ENCODE results near the gene WWOX. TPM values are rescaled to one million over a fixed set of nuclear protein-coding genes. Genes with fewer than 3 reads are reported as not detected.

Gene WWOX
- total and polyA plus RNA-seq, 3 experiments from 2014 or later, result 17.2 to 18.6 (median 18.2) TPM

GRCh38 chr16:79113826-79114225 is 1014.4 kb downstream of the WWOX start:
- Mint-ChIP-seq H3K27ac (no peak overlapping the region), H3K9me3 (no peaks in the 10 kb centered on the region), H3K4me1 (no peaks in the 10 kb centered on the region), H3K4me3 (no peak overlapping the region), H3K36me3 (no peaks in the 10 kb centered on the region), H3K27me3 (peaks cover 0 to 3% of the 10 kb centered on the region in 2 donors)
- no peaks in the 10 kb centered on the region for H3K9me3 ChIP-seq (ENCODE audit: low read length)
- H3K27ac ChIP-seq (ENCODE audit: low read depth, low read length), result no peak overlapping the region
- no peaks in the 10 kb centered on the region for H3K27me3 ChIP-seq (ENCODE audit: insufficient read depth, low read length, poor library complexity, severe bottlenecking)
- no peaks in the 10 kb centered on the region for H3K4me1 ChIP-seq (ENCODE audit: insufficient read depth, low read length)
- ChIA-PET POLR2A (no interaction called here), CTCF (no interaction called here)
- no peaks in the 10 kb centered on the region for H3K36me3 ChIP-seq (ENCODE audit: insufficient read depth, low read length)
- H3K4me3 ChIP-seq (ENCODE audit: low read length), result no peak overlapping the region
- no peak for DNase-seq

- Mint-ChIP-seq H3K9me3 (no peaks in the 10 kb centered on the region), H3K27ac (no peak overlapping the region), H3K36me3 (no peaks in the 10 kb centered on the region), H3K4me1 (no peaks in the 10 kb centered on the region), H3K27me3 (peaks cover 0 to 3% of the 10 kb centered on the region in 2 donors), H3K4me3 (no peak overlapping the region)
- Histone ChIP-seq H3K4me3 (ENCODE audit: low read length) (no peak overlapping the region), H3K27ac (ENCODE audit: low read depth, low read length) (no peak overlapping the region), H3K36me3 (ENCODE audit: insufficient read depth, low read length) (no peaks in the 10 kb centered on the region), H3K4me1 (ENCODE audit: insufficient read depth, low read length) (no peaks in the 10 kb centered on the region), H3K27me3 (ENCODE audit: insufficient read depth, low read length, poor library complexity, severe bottlenecking) (no peaks in the 10 kb centered on the region), H3K9me3 (ENCODE audit: low read length) (no peaks in the 10 kb centered on the region)
- no peak for DNase-seq
- POLR2A ChIA-PET, result no interaction called here
- CTCF ChIA-PET, result no interaction called here
Measured at GRCh38 chr16:79114759-79115158, 1015.3 kb downstream of the WWOX start.

GRCh38 chr16:79121906-79122305 is 1022.5 kb downstream of the WWOX start:
- CTCF ChIA-PET, result no interaction called here
- peak overlapping the region in 1 of 8 donors; percentile 56 for H3K27ac Mint-ChIP-seq
- no peaks in the 10 kb centered on the region for H3K9me3 Mint-ChIP-seq

GRCh38 chr16:79122343-79122742 is 1022.9 kb downstream of the WWOX start:
- Histone ChIP-seq H3K36me3 (ENCODE audit: insufficient read depth, low read length) (no peaks in the 10 kb centered on the region), H3K27ac (ENCODE audit: low read depth, low read length) (no peak overlapping the region), H3K4me3 (ENCODE audit: low read length) (no peak overlapping the region), H3K4me1 (ENCODE audit: insufficient read depth, low read length) (no peaks in the 10 kb centered on the region), H3K9me3 (ENCODE audit: low read length) (no peaks in the 10 kb centered on the region), H3K27me3 (ENCODE audit: insufficient read depth, low read length, poor library complexity, severe bottlenecking) (no peaks in the 10 kb centered on the region)
- Mint-ChIP-seq H3K27me3 (peaks cover 3% of the 10 kb centered on the region in 2 donors), H3K27ac (no peak overlapping the region), H3K4me3 (no peak overlapping the region), H3K9me3 (no peaks in the 10 kb centered on the region), H3K4me1 (no peaks in the 10 kb centered on the region), H3K36me3 (peaks cover 0 to 4% (median 0%) of the 10 kb centered on the region in 3 donors)
- ChIA-PET CTCF (no interaction called here), POLR2A (no interaction called here)
- DNase-seq, result no peak

More at GRCh38 chr16:79121906-79122305, 1022.5 kb downstream of the WWOX start:
- H3K4me3 ChIP-seq (ENCODE audit: low read length), result no peak overlapping the region
- H3K27ac ChIP-seq (ENCODE audit: low read depth, low read length), result no peak overlapping the region
- Mint-ChIP-seq H3K36me3 (peaks cover 0 to 4% (median 0%) of the 10 kb centered on the region in 3 donors), H3K4me3 (no peak overlapping the region), H3K27me3 (peaks cover 3% of the 10 kb centered on the region in 2 donors), H3K4me1 (no peaks in the 10 kb centered on the region)
- no peaks in the 10 kb centered on the region for H3K4me1 ChIP-seq (ENCODE audit: insufficient read depth, low read length)
- H3K36me3 ChIP-seq (ENCODE audit: insufficient read depth, low read length), result no peaks in the 10 kb centered on the region
- no peaks in the 10 kb centered on the region for H3K9me3 ChIP-seq (ENCODE audit: low read length)
- POLR2A ChIA-PET, result no interaction called here
- no peak for DNase-seq
- no peaks in the 10 kb centered on the region for H3K27me3 ChIP-seq (ENCODE audit: insufficient read depth, low read length, poor library complexity, severe bottlenecking)

GRCh38 chr16:79124016-79124756 is 1024.7 kb downstream of the WWOX start:
- no peak overlapping the region for H3K4me3 ChIP-seq (ENCODE audit: low read length)
- H3K4me3 Mint-ChIP-seq, result no peak overlapping the region
- H3K9me3 Mint-ChIP-seq, result no peaks in the 10 kb centered on the region
- no peak overlapping the region for H3K27ac Mint-ChIP-seq
- no peak for DNase-seq
- ChIA-PET CTCF (no interaction called here), POLR2A (no interaction called here)
- H3K27ac ChIP-seq (ENCODE audit: low read depth, low read length), result no peak overlapping the region
- H3K36me3 Mint-ChIP-seq, result peaks cover 0 to 8% (median 0%) of the 10 kb centered on the region in 3 donors
- H3K27me3 Mint-ChIP-seq, result peaks cover 0 to 3% of the 10 kb centered on the region in 2 donors
- no peaks in the 10 kb centered on the region for H3K4me1 ChIP-seq (ENCODE audit: insufficient read depth, low read length)
- no peaks in the 10 kb centered on the region for H3K27me3 ChIP-seq (ENCODE audit: insufficient read depth, low read length, poor library complexity, severe bottlenecking)
- no peaks in the 10 kb centered on the region for H3K9me3 ChIP-seq (ENCODE audit: low read length)
- H3K4me1 Mint-ChIP-seq, result no peaks in the 10 kb centered on the region
- H3K36me3 ChIP-seq (ENCODE audit: insufficient read depth, low read length), result no peaks in the 10 kb centered on the region

- Mint-ChIP-seq H3K4me1 (no peaks in the 10 kb centered on the region), H3K27ac (no peak overlapping the region), H3K27me3 (peaks cover 0 to 1% of the 10 kb centered on the region in 2 donors), H3K36me3 (peaks cover 0 to 5% (median 0%) of the 10 kb centered on the region in 3 donors), H3K9me3 (no peaks in the 10 kb centered on the region), H3K4me3 (no peak overlapping the region)
- Histone ChIP-seq H3K4me3 (ENCODE audit: low read length) (no peak overlapping the region), H3K27me3 (ENCODE audit: insufficient read depth, low read length, poor library complexity, severe bottlenecking) (no peaks in the 10 kb centered on the region), H3K36me3 (ENCODE audit: insufficient read depth, low read length) (no peaks in the 10 kb centered on the region), H3K4me1 (ENCODE audit: insufficient read depth, low read length) (no peaks in the 10 kb centered on the region), H3K9me3 (ENCODE audit: low read length) (no peaks in the 10 kb centered on the region), H3K27ac (ENCODE audit: low read depth, low read length) (no peak overlapping the region)
- DNase-seq, result no peak
- ChIA-PET POLR2A (no interaction called here), CTCF (no interaction called here)
Measured at GRCh38 chr16:79127766-79128165, 1028.3 kb downstream of the WWOX start.

- POLR2A ChIA-PET, result no interaction called here
- no peaks in the 10 kb centered on the region for H3K4me1 Mint-ChIP-seq
- Histone ChIP-seq H3K36me3 (ENCODE audit: insufficient read depth, low read length) (no peaks in the 10 kb centered on the region), H3K4me3 (ENCODE audit: low read length) (no peak overlapping the region), H3K4me1 (ENCODE audit: insufficient read depth, low read length) (no peaks in the 10 kb centered on the region), H3K27ac (ENCODE audit: low read depth, low read length) (no peak overlapping the region), H3K27me3 (ENCODE audit: insufficient read depth, low read length, poor library complexity, severe bottlenecking) (no peaks in the 10 kb centered on the region), H3K9me3 (ENCODE audit: low read length) (no peaks in the 10 kb centered on the region)
- no peaks in the 10 kb centered on the region for H3K9me3 Mint-ChIP-seq
- H3K27me3 Mint-ChIP-seq, result no peaks in the 10 kb centered on the region
- no peak overlapping the region for H3K4me3 Mint-ChIP-seq
- H3K27ac Mint-ChIP-seq, result no peak overlapping the region
- no peak for DNase-seq
- CTCF ChIA-PET, result no interaction called here
- H3K36me3 Mint-ChIP-seq, result peaks cover 0 to 5% (median 0%) of the 10 kb centered on the region in 3 donors
Measured at GRCh38 chr16:79128706-79129105, 1029.3 kb downstream of the WWOX start.

GRCh38 chr16:79130616-79131015 is 1031.2 kb downstream of the WWOX start:
- no peak overlapping the region for H3K4me3 ChIP-seq (ENCODE audit: low read length)
- no peaks in the 10 kb centered on the region for H3K9me3 ChIP-seq (ENCODE audit: low read length)
- H3K27ac ChIP-seq (ENCODE audit: low read depth, low read length), result no peak overlapping the region
- ChIA-PET POLR2A (no interaction called here), CTCF (no interaction called here)
- Mint-ChIP-seq H3K27me3 (no peaks in the 10 kb centered on the region), H3K27ac (no peak overlapping the region), H3K9me3 (no peaks in the 10 kb centered on the region), H3K4me3 (no peak overlapping the region), H3K4me1 (no peaks in the 10 kb centered on the region), H3K36me3 (peaks cover 0 to 5% (median 0%) of the 10 kb centered on the region in 3 donors)
- no peaks in the 10 kb centered on the region for H3K4me1 ChIP-seq (ENCODE audit: insufficient read depth, low read length)
- DNase-seq, result no peak
- H3K36me3 ChIP-seq (ENCODE audit: insufficient read depth, low read length), result no peaks in the 10 kb centered on the region
- no peaks in the 10 kb centered on the region for H3K27me3 ChIP-seq (ENCODE audit: insufficient read depth, low read length, poor library complexity, severe bottlenecking)
